NCI-H82 (cell line): ENCODE measurements around the gene PPT2.

Source experiments
- DNase-seq: peaks from one replicate; lab custom pipeline; 2025; lab: John Stamatoyannopoulos, UW

PPT2 gene, protein sequence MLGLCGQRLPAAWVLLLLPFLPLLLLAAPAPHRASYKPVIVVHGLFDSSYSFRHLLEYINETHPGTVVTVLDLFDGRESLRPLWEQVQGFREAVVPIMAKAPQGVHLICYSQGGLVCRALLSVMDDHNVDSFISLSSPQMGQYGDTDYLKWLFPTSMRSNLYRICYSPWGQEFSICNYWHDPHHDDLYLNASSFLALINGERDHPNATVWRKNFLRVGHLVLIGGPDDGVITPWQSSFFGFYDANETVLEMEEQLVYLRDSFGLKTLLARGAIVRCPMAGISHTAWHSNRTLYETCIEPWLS

DNA sequence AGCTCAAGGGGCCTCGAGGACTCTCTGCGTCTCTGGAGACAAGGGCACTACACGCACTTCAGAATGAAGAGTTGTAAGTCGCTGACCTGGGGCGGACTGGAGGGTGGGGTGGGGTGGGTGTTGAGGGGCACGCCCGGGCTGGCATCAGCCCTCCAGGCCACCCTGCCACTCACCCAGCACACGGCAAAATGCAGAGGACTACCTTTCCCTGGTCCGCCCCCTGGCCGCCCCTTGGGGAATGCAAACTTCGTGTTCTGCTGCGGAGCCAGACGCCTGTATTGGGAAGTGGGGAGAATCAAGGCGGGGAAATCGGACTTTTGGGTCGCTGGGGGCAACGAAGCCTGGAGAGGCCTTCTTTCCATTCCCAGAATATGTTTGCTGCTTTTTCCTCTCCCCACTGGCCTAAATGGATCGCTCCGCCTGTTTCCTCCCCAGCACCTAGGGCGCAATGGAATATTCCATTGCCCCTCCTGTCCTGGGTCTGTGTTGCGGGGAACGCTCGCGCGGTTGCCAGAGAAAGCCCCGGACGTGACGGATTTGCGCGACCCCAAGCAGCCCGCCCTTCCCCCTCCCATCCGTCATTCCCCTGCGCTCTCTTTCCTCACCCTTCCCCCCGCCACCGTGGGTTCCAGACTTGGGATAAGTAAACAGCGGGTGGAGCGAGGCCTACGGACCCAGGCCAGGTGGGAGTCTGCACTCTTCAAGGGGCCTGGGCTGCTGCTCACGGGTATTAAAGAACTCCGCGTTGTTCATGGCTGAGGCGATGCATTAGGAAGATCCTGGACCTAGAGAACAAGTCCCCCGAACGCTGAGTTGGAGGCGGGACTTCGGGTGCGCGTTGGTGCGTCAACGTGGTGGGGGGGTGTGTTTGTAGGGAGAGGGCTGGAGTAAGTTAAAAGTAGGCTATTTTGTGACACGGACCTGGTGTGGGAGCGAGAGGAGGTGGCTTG, at the start of gene PPT2:
TSS of gene PPT2 (plus strand) at position 578 of the 950 bp plus-strand sequence. CDS start 454 bp downstream, outside the sequence.
- DNase-seq = peak; percentile 96

- DNase-seq = no peak
These were observed 48.5 kb upstream of the PPT2 start for GRCh38 chr6:32105433-32105832.

- DNase-seq = no peak
These were observed 46.5 kb upstream of the PPT2 start for GRCh38 chr6:32107406-32107805.

DNA sequence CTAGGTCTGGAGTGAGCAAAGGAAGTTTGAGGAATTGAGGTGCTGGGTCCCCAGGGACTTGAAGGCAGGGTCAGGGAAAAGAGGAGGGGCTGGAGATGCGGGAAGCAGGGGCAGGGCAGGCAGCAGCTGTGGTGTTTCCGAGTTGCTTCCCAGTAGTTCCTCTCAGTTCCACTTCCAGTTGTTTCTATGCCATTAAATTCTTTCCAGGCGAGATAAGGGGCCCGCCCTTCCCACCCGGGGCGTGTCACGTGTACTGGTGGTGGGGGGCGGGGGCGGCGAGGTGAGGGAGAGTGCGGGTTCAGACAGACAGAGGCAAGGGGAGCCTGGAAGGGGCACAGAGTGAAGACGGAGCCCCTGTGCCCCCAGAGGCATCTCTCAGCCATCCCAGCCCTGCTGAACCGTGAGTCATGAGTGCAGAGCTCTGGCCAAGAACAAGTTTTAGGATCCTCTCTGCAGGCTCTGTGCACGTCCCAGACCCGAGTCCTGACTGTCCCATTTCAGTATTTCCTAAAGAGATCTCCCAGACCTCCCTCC, 45.8 kb upstream of the PPT2 start:
- DNase-seq = no peak

GRCh38 chr6:32108727-32109113, 45.2 kb upstream of the PPT2 start:
- no peak for DNase-seq

DNA sequence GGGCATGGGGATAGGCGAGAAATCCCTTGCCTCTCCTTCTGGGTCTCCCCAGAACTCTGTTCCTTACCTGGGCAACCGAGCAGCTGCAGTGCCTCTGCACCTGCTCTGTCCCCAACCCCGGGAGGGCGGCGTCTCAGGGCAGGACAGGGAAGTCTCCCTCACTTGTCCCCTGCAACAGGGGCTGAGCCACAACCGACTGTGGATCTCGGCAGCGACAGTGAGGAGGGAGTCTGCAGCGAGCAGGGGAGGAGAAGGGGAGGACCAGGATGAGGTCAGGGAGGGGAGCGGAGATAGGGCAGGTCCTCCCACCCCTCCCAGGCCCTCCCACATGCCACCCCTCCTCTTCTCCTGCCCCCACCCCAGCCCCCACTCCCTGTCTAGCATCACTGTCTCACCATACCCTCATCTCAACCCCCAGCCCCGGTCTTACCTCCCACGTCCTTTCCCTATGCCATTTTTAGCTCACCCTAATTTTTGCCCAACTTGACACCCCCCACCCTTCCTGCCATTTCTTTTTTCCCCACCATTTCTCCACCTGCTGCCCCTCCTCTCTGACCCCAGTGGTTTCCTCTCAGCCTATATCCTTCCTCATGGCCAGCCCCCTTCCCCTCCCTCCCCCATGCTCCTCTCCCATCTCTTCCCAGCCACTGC, 44.7 kb upstream of the PPT2 start, which contains the start of gene TNXB:
TSS of gene TNXB (minus strand) at position 225 of the 651 bp plus-strand sequence. CDS start 11,140 bp downstream, outside the sequence.
- no peak for DNase-seq

GRCh38 chr6:32109765-32110160, 44.2 kb upstream of the PPT2 start:
- DNase-seq = no peak

- no peak for DNase-seq
These were observed 43.3 kb upstream of the PPT2 start for GRCh38 chr6:32110632-32111031.

DNA sequence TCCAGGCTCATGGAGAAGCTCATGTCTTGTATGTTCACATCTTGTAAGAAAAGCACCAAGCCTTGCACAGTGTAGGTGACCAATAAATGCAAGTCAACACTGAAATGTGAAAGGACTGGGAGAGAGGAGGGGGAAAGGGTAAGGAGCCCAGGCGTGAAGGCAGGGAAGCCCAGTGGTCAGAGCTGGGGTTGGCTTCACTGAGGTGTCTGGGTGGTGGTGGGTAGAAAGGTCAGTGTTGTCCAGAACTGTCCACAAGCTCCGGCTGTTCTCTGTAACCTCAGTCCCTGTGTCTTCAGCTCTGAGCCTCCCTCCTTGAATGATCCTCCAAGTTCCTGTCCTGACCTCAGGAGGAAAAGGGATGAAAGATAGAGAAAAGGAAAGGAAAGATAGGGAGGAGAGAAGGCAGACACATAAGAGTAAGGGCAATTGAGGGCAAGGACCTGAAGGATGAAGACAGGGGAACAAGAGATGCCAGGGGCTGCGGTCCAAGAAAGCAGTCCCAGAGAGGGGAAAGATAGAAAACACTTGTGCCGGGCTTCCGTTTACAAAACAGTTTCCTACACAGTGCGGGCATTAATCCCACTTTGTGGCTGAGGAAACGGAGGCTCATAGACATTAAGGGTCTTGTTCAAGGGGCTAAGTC, 42.4 kb upstream of the PPT2 start:
- no peak for DNase-seq

- DNase-seq = no peak
These were observed 41.4 kb upstream of the PPT2 start for GRCh38 chr6:32112431-32112980.

DNA sequence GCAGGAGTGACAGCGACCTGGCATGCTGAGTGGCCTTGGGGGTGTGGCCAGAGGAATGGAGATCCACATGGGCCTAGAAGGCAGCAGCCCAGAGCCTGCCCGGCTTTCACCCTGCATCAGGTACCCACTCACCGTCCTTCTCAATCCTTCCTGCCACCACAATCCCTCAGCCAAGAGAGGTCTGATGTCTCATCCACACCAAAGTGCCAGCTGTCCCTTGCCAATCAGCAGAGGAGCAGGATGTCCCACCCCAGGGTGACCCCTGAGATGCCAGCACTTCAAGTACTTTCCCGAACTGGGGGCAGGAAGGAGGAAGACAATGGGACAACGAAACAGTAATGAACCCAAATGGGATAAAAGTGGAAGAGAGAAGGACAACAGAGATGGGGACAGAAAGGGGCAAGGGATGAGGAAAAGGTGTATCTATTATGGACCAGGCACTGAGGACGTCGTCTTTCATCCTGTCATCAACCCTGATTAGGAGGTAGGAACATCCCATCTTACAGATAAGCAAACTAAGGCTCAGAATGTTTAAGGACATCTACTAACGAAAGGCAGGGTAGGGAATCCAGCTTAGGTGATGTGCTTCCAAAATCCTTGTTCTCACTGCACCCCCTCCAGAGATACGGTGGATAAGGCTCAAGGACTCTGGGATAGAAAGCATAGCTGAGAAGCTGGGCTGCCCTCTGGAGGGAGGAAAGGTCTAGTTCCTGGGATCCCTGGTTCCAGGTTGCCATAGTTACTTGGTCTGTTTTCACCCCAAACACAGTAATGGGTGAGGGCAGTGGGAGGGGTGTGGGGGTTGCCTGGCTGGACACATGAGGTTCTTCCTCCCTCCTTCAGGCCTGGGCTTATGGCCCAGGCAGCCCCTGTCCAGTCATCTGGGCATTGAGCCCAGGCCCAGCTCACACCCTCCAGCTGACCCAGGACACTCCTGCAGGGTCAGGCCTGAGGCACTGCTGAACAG, 40.3 kb upstream of the PPT2 start:
- DNase-seq = peak; percentile 32

DNA sequence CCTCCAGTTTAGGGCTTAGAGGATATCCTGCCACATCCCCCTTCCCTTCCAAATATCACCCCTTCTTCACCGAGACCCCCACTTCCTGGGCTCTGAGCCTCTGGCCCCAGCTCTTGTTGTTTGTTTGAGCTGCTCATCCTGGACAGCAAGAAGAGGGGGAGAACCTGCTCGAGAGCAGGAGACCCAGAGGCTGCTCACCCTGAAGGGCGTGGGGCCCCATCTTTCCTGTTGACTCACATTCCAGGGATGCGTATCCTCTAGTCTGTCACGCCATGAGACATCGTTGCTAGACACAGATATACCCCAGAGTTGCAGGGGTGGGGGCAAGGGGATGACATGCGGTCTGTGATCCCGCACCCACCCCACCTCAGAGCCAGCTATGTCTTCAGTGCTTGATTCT, 39.1 kb upstream of the PPT2 start:
- no peak for DNase-seq

DNA sequence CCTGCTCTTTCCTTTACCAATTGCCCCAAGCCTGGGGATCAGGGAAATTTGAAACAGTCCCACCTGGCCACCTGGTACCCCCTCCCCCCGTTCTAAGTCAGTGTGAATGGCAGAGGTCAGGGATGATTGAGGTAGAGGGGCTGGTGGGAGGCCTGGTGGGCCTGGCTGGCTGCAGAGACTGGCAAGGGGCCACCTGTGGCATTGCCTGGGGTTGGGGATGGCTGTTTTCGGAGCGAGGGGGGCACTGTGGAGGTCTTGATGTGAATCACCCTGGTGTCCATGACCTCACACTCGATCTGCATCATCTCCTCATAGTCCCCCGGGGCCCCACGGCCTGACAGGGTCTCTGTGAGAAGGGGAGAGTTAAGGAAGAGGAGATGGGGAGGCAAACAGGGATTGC, 38.3 kb upstream of the PPT2 start:
- no peak for DNase-seq

- DNase-seq = peak; percentile 76
These were observed 37.3 kb upstream of the PPT2 start for GRCh38 chr6:32116674-32117073.

GRCh38 chr6:32117461-32117860, 36.5 kb upstream of the PPT2 start:
- DNase-seq = no peak

GRCh38 chr6:32118782-32119628, 34.9 kb upstream of the PPT2 start:
- DNase-seq = peak; percentile 87

GRCh38 chr6:32120573-32121059, 33.3 kb upstream of the PPT2 start:
- no peak for DNase-seq

GRCh38 chr6:32123681-32124080, 30.3 kb upstream of the PPT2 start:
- no peak for DNase-seq

- no peak for DNase-seq
These were observed 27.1 kb upstream of the PPT2 start for GRCh38 chr6:32126880-32127279.
